Rectal smooth muscle tissue (tissue), 1 donor: ENCODE measurements around the gene POFUT1.
"Not testable (repeated sequence)": the region's sequence is repeated elsewhere in the genome, so short reads cannot be mapped to it uniquely, and the experiment has no call there.

Experiments used
- H3K27ac ChIP-seq: one replicate; pipeline ENCODE4 v1.7.0; 2013; ENCODE audit warnings: low read depth, low read length, inconsistent platforms
- H3K27me3 ChIP-seq: one replicate; pipeline ENCODE4 v1.7.0; 2013; ENCODE audit warnings: low read length; ENCODE audit not compliant: control insufficient read depth, insufficient read depth
- H3K36me3 ChIP-seq: one replicate; pipeline ENCODE4 v1.7.0; 2013; ENCODE audit warnings: low read length; ENCODE audit not compliant: control insufficient read depth, insufficient read depth
- H3K4me1 ChIP-seq: one replicate; pipeline ENCODE4 v1.7.0; 2013; ENCODE audit warnings: low read length; ENCODE audit not compliant: control insufficient read depth, insufficient read depth
- H3K4me3 ChIP-seq: one replicate; pipeline ENCODE4 v1.7.0; 2013; ENCODE audit warnings: low read length
- H3K9ac ChIP-seq: one replicate; pipeline ENCODE4 v1.7.0; 2013; ENCODE audit warnings: low read length

POFUT1 gene

GRCh38 chr20:32191422-32191821, 16.3 kb upstream of the POFUT1 start:
- no peak overlapping the region for H3K4me3 ChIP-seq
- H3K9ac ChIP-seq = no peak overlapping the region
- H3K36me3 ChIP-seq = peaks cover 11% of the 10 kb centered on the region
- H3K27me3 ChIP-seq = no peaks in the 10 kb centered on the region
- peaks cover 5% of the 10 kb centered on the region for H3K4me1 ChIP-seq
- H3K27ac ChIP-seq = no peak overlapping the region

GRCh38 chr20:32191873-32192272, 15.8 kb upstream of the POFUT1 start:
- Histone ChIP-seq H3K4me3 (no peak overlapping the region), H3K27ac (no peak overlapping the region), H3K4me1 (peaks cover 5% of the 10 kb centered on the region), H3K9ac (no peak overlapping the region), H3K27me3 (no peaks in the 10 kb centered on the region), H3K36me3 (peaks cover 12% of the 10 kb centered on the region)

- H3K27me3 ChIP-seq = no peaks in the 10 kb centered on the region
- no peak overlapping the region for H3K9ac ChIP-seq
- peaks cover 16% of the 10 kb centered on the region for H3K36me3 ChIP-seq
- peaks cover 5% of the 10 kb centered on the region for H3K4me1 ChIP-seq
- no peak overlapping the region for H3K27ac ChIP-seq
- H3K4me3 ChIP-seq = no peak overlapping the region
These were observed 15.0 kb upstream of the POFUT1 start for GRCh38 chr20:32192698-32193097.

- H3K36me3 ChIP-seq = peaks cover 16% of the 10 kb centered on the region
- H3K4me3 ChIP-seq, H3K9ac ChIP-seq, H3K4me1 ChIP-seq, H3K27ac ChIP-seq, H3K27me3 ChIP-seq: not testable (repeated sequence)
These were observed 14.3 kb upstream of the POFUT1 start for GRCh38 chr20:32193336-32193735.

GRCh38 chr20:32193996-32194395, 13.7 kb upstream of the POFUT1 start:
- H3K4me1 ChIP-seq = no peaks in the 10 kb centered on the region
- no peak overlapping the region for H3K9ac ChIP-seq
- H3K36me3 ChIP-seq = peaks cover 20% of the 10 kb centered on the region
- H3K27ac ChIP-seq = no peak overlapping the region
- H3K4me3 ChIP-seq = no peak overlapping the region
- no peaks in the 10 kb centered on the region for H3K27me3 ChIP-seq

GRCh38 chr20:32195581-32195980, 12.1 kb upstream of the POFUT1 start:
- Histone ChIP-seq H3K4me1 (no peaks in the 10 kb centered on the region), H3K9ac (no peak overlapping the region), H3K27ac (no peak overlapping the region), H3K36me3 (peaks cover 29% of the 10 kb centered on the region), H3K27me3 (no peaks in the 10 kb centered on the region), H3K4me3 (no peak overlapping the region)

- H3K9ac ChIP-seq, H3K4me3 ChIP-seq, H3K4me1 ChIP-seq, H3K27me3 ChIP-seq, H3K27ac ChIP-seq: not testable (repeated sequence)
- peaks cover 34% of the 10 kb centered on the region for H3K36me3 ChIP-seq
These were observed 11.1 kb upstream of the POFUT1 start for GRCh38 chr20:32196613-32197012.

GRCh38 chr20:32197136-32197535, 10.5 kb upstream of the POFUT1 start:
- H3K36me3 ChIP-seq = peaks cover 34% of the 10 kb centered on the region
- H3K27ac ChIP-seq, H3K9ac ChIP-seq, H3K4me1 ChIP-seq, H3K27me3 ChIP-seq, H3K4me3 ChIP-seq: not testable (repeated sequence)

- Histone ChIP-seq H3K4me1 (peaks cover 4% of the 10 kb centered on the region), H3K9ac (no peak overlapping the region), H3K27ac (no peak overlapping the region), H3K36me3 (peaks cover 31% of the 10 kb centered on the region), H3K4me3 (no peak overlapping the region), H3K27me3 (no peaks in the 10 kb centered on the region)
These were observed 8.7 kb upstream of the POFUT1 start for GRCh38 chr20:32199006-32199405.

- H3K4me1 ChIP-seq = peaks cover 9% of the 10 kb centered on the region
- no peak overlapping the region for H3K9ac ChIP-seq
- no peak overlapping the region for H3K27ac ChIP-seq
- peaks cover 22% of the 10 kb centered on the region for H3K36me3 ChIP-seq
- no peaks in the 10 kb centered on the region for H3K27me3 ChIP-seq
- no peak overlapping the region for H3K4me3 ChIP-seq
These were observed 6.2 kb upstream of the POFUT1 start for GRCh38 chr20:32201296-32201976.

- H3K4me3 ChIP-seq = no peak overlapping the region
- no peak overlapping the region for H3K27ac ChIP-seq
- no peaks in the 10 kb centered on the region for H3K27me3 ChIP-seq
- no peak overlapping the region for H3K9ac ChIP-seq
- H3K36me3 ChIP-seq = peaks cover 20% of the 10 kb centered on the region
- H3K4me1 ChIP-seq = peaks cover 14% of the 10 kb centered on the region
These were observed 5.7 kb upstream of the POFUT1 start for GRCh38 chr20:32201977-32202363.

GRCh38 chr20:32203356-32204204, 4.1 kb upstream of the POFUT1 start:
- H3K9ac ChIP-seq = no peak overlapping the region
- no peak overlapping the region for H3K4me3 ChIP-seq
- peaks cover 16% of the 10 kb centered on the region for H3K4me1 ChIP-seq
- no peaks in the 10 kb centered on the region for H3K27me3 ChIP-seq
- no peak overlapping the region for H3K27ac ChIP-seq
- peaks cover 18% of the 10 kb centered on the region for H3K36me3 ChIP-seq
